ENCODE measurements around the gene DCAF15. TPM values are rescaled to one million over a fixed set of nuclear protein-coding genes. Genes with fewer than 3 reads are reported as not detected.

The DCAF15 gene
- total RNA-seq, 1 donor from 2014 or later = 7.1 TPM

Other genes with a start within 250 kb of the DCAF15 start
- 20.4 and 24.5 TPM in 2 replicates for gene MRI1, start 188.0 kb upstream of the DCAF15 start, total RNA-seq
- 32.9 and 34.5 TPM in 2 replicates for gene C19orf53, start 178.1 kb upstream of the DCAF15 start, total RNA-seq
- gene ZSWIM4, start 157.1 kb upstream of the DCAF15 start, total RNA-seq = 8.5 and 18.6 TPM in 2 replicates
- 0.25 TPM in 1 of 2 replicates, not detected in the other for gene NANOS3, start 75.4 kb upstream of the DCAF15 start, total RNA-seq
- gene BRME1, start 46.4 kb upstream of the DCAF15 start, total RNA-seq = 0.25 and 0.39 TPM in 2 replicates
- gene CC2D1A, start 46.3 kb upstream of the DCAF15 start, total RNA-seq = 3.7 and 5.6 TPM in 2 replicates
- gene PODNL1, start 14.1 kb upstream of the DCAF15 start, total RNA-seq = 0.25 TPM in 1 of 2 replicates, not detected in the other
- 1.8 and 3.8 TPM in 2 replicates for gene RFX1, start 53.8 kb downstream of the DCAF15 start, total RNA-seq
- not detected in 2 replicates for gene RLN3, start 75.6 kb downstream of the DCAF15 start, total RNA-seq
- gene IL27RA, start 79.3 kb downstream of the DCAF15 start, total RNA-seq = 1.1 and 3.1 TPM in 2 replicates
- under 0.01 TPM in 1 of 2 replicates, not detected in the other for gene PALM3, start 109.6 kb downstream of the DCAF15 start, total RNA-seq
- 0.13 TPM in 2 replicates for gene MISP3, start 120.3 kb downstream of the DCAF15 start, total RNA-seq
- not detected in 2 replicates for gene C19orf67, start 133.3 kb downstream of the DCAF15 start, total RNA-seq
- gene SAMD1, start 138.2 kb downstream of the DCAF15 start, total RNA-seq = 7.8 and 12.3 TPM in 2 replicates
- gene PRKACA, start 165.3 kb downstream of the DCAF15 start, total RNA-seq = 36.5 and 46.1 TPM in 2 replicates
- gene ASF1B, start 184.1 kb downstream of the DCAF15 start, total RNA-seq = 10.1 and 17.8 TPM in 2 replicates